GM23338 (cell line): ENCODE data around the gene SNX9.

Source experiments
- CREB1 ChIP-seq: fragments of 250-450 bp; sonication (Bioruptor Pico); IDR thresholded peaks from 2 replicates; pipeline ENCODE4 v1.5.0; 2020; ENCODE audit warnings: low read depth, mild to moderate bottlenecking, moderate library complexity
- ETS1 ChIP-seq: IDR thresholded peaks from 2 replicates; pipeline ENCODE4 v1.6.1; 2016; ENCODE audit warnings: antibody characterized with exemption
- EZH2 ChIP-seq: fragments of 200-600 bp; sonication (generic); IDR thresholded peaks from one replicate; pipeline ENCODE4 v1.8.0; 2017; ENCODE audit warnings: antibody characterized with exemption, mild to moderate bottlenecking, low read depth; ENCODE audit not compliant: unreplicated experiment
- EZH2phosphoT487 ChIP-seq: fragments of 200-600 bp; sonication (generic); IDR thresholded peaks from one replicate; pipeline ENCODE4 v1.8.1; 2018; ENCODE audit warnings: antibody characterized with exemption; ENCODE audit not compliant: unreplicated experiment
- JUNB ChIP-seq: IDR thresholded peaks from one replicate; pipeline ENCODE4 v1.6.1; 2016; ENCODE audit warnings: antibody characterized with exemption; ENCODE audit not compliant: unreplicated experiment
- NANOG ChIP-seq: IDR thresholded peaks from 2 replicates; pipeline ENCODE4 v1.6.1; 2016; ENCODE audit warnings: antibody characterized with exemption, borderline replicate concordance
- POLR2AphosphoS5 ChIP-seq: IDR thresholded peaks from 2 replicates; pipeline ENCODE4 v1.6.1; 2016; ENCODE audit warnings: antibody characterized with exemption, low read depth
- REST ChIP-seq: IDR thresholded peaks from one replicate; pipeline ENCODE4 v1.6.1; 2018; ENCODE audit warnings: antibody characterized with exemption; ENCODE audit not compliant: unreplicated experiment
- STAT1 ChIP-seq: IDR thresholded peaks from one replicate; pipeline ENCODE4 v1.6.1; 2016; ENCODE audit warnings: antibody characterized with exemption; ENCODE audit not compliant: unreplicated experiment
- ZNF114 ChIP-seq: fragments of 250-450 bp; sonication (Bioruptor Pico); IDR thresholded peaks from 2 replicates; pipeline ENCODE4 v1.5.0; 2020; ENCODE audit warnings: mild to moderate bottlenecking, moderate library complexity
- ZNF331 ChIP-seq: fragments of 250-450 bp; sonication (Bioruptor Pico); IDR thresholded peaks from 2 replicates; pipeline ENCODE4 v1.5.0; 2020; ENCODE audit warnings: low read depth, mild to moderate bottlenecking, moderate library complexity
- TF ChIP-seq, protein P1 (sequence below), 2 experiments: fragments of 200-600 bp in 1 of 2; sonication (generic) in 1 of 2; conservative IDR thresholded peaks; 2 replicates each; pipeline versions ENCODE4 v1.5.1 to v1.6.1; 2016 to 2017; ENCODE audit warnings: antibody characterized with exemption in 2 of 2, low read depth in 2 of 2, mild to moderate bottlenecking in 2 of 2, moderate library complexity in 1 of 2
- TF ChIP-seq, protein P2 (sequence below): fragments of 250-450 bp; sonication (Bioruptor Pico); IDR thresholded peaks from 2 replicates; pipeline ENCODE4 v1.5.0; 2020; ENCODE audit warnings: mild to moderate bottlenecking, moderate library complexity

DNA sequence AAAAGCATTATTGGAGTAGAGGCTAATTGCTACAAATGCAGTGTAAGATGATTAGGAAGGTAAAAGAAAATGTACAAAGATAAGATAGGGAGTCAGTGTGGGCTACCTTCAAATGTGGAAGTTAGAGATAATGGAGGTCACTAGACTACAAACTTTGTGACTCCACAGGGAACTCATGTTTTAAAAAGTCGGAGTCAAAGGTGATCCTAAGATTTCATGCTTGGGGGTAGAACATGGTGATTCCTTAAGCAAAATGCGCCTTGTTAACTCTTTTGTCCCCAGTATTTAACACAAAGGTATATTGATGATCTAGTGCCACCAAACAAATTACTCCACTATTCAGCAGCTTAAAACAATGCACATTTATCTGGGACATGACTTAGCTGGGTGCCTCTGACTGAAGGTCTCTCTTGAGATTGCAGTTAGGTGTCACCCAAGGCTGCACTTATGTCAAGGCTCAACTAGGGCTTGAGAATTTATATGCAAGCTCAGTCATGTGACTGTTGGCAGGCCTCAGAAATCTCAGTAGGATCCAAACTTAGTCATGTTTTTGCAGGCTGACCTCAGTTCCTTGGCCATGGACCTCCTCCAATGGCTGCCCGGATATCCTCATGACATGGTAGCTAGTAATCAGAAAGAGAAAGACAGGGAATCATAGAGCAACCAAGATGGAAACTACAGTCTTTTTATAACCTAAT lies 11.4 kb upstream of the SNX9 start:
- TF ChIP-seq, protein P1, sequence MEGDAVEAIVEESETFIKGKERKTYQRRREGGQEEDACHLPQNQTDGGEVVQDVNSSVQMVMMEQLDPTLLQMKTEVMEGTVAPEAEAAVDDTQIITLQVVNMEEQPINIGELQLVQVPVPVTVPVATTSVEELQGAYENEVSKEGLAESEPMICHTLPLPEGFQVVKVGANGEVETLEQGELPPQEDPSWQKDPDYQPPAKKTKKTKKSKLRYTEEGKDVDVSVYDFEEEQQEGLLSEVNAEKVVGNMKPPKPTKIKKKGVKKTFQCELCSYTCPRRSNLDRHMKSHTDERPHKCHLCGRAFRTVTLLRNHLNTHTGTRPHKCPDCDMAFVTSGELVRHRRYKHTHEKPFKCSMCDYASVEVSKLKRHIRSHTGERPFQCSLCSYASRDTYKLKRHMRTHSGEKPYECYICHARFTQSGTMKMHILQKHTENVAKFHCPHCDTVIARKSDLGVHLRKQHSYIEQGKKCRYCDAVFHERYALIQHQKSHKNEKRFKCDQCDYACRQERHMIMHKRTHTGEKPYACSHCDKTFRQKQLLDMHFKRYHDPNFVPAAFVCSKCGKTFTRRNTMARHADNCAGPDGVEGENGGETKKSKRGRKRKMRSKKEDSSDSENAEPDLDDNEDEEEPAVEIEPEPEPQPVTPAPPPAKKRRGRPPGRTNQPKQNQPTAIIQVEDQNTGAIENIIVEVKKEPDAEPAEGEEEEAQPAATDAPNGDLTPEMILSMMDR (conservative IDR thresholded peaks at IDR 0.05; ENCODE audit: low read depth in 2 of 2): no peak
- TF ChIP-seq EZH2: no peak
- no peak for TF ChIP-seq POLR2AphosphoS5
- TF ChIP-seq ZNF331: no peak
- no peak for TF ChIP-seq CREB1 (CRISPR knock-in tag)
- TF ChIP-seq STAT1: no peak
- no peak for TF ChIP-seq JUNB
- TF ChIP-seq REST: no peak
- TF ChIP-seq NANOG: no peak
- no peak for TF ChIP-seq EZH2phosphoT487
- TF ChIP-seq, protein P2, sequence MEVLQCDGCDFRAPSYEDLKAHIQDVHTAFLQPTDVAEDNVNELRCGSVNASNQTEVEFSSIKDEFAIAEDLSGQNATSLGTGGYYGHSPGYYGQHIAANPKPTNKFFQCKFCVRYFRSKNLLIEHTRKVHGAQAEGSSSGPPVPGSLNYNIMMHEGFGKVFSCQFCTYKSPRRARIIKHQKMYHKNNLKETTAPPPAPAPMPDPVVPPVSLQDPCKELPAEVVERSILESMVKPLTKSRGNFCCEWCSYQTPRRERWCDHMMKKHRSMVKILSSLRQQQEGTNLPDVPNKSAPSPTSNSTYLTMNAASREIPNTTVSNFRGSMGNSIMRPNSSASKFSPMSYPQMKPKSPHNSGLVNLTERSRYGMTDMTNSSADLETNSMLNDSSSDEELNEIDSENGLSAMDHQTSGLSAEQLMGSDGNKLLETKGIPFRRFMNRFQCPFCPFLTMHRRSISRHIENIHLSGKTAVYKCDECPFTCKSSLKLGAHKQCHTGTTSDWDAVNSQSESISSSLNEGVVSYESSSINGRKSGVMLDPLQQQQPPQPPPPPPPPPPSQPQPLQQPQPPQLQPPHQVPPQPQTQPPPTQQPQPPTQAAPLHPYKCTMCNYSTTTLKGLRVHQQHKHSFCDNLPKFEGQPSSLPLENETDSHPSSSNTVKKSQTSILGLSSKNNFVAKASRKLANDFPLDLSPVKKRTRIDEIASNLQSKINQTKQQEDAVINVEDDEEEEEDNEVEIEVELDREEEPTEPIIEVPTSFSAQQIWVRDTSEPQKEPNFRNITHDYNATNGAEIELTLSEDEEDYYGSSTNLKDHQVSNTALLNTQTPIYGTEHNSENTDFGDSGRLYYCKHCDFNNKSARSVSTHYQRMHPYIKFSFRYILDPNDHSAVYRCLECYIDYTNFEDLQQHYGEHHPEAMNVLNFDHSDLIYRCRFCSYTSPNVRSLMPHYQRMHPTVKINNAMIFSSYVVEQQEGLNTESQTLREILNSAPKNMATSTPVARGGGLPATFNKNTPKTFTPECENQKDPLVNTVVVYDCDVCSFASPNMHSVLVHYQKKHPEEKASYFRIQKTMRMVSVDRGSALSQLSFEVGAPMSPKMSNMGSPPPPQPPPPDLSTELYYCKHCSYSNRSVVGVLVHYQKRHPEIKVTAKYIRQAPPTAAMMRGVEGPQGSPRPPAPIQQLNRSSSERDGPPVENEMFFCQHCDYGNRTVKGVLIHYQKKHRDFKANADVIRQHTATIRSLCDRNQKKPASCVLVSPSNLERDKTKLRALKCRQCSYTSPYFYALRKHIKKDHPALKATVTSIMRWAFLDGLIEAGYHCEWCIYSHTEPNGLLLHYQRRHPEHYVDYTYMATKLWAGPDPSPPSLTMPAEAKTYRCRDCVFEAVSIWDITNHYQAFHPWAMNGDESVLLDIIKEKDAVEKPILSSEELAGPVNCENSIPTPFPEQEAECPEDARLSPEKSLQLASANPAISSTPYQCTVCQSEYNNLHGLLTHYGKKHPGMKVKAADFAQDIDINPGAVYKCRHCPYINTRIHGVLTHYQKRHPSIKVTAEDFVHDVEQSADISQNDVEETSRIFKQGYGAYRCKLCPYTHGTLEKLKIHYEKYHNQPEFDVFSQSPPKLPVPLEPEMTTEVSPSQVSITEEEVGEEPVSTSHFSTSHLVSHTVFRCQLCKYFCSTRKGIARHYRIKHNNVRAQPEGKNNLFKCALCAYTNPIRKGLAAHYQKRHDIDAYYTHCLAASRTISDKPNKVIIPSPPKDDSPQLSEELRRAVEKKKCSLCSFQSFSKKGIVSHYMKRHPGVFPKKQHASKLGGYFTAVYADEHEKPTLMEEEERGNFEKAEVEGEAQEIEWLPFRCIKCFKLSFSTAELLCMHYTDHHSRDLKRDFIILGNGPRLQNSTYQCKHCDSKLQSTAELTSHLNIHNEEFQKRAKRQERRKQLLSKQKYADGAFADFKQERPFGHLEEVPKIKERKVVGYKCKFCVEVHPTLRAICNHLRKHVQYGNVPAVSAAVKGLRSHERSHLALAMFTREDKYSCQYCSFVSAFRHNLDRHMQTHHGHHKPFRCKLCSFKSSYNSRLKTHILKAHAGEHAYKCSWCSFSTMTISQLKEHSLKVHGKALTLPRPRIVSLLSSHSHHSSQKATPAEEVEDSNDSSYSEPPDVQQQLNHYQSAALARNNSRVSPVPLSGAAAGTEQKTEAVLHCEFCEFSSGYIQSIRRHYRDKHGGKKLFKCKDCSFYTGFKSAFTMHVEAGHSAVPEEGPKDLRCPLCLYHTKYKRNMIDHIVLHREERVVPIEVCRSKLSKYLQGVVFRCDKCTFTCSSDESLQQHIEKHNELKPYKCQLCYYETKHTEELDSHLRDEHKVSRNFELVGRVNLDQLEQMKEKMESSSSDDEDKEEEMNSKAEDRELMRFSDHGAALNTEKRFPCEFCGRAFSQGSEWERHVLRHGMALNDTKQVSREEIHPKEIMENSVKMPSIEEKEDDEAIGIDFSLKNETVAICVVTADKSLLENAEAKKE (CRISPR knock-in tag): no peak
- TF ChIP-seq ZNF114 (CRISPR knock-in tag): no peak
- no peak for TF ChIP-seq ETS1
